ENCODE results near the gene RAB9A. TPM values are rescaled to one million over a fixed set of nuclear protein-coding genes. Genes with fewer than 3 reads are reported as not detected.

The RAB9A gene
- polyA plus RNA-seq, 1 of the 3 experiments (the other 2 are of a cell fraction): 15.3 TPM

- H3K36me3 ChIP-seq (replicated peaks in 1 of 2; ENCODE audit: control insufficient read depth in 1 of 2, insufficient read depth in 2 of 2, low read length in 1 of 2): no peaks in the 10 kb centered on the region
- TF ChIP-seq CHD2 (IDR thresholded peaks at IDR 0.05; ENCODE audit: low read length, partially characterized antibody): no peak
- no peak for TF ChIP-seq USF1 (IDR thresholded peaks at IDR 0.05; ENCODE audit: borderline replicate concordance, low read depth)
- TF ChIP-seq FOXJ3 (CRISPR knock-in tag; IDR thresholded peaks at IDR 0.05): no peak
- no peak for TF ChIP-seq GABPA (IDR thresholded peaks at IDR 0.05; ENCODE audit: low read depth)
- TF ChIP-seq EZH2phosphoT487 (IDR thresholded peaks at IDR 0.05; ENCODE audit: borderline replicate concordance, low read depth): no peak
- TF ChIP-seq ZBTB33 (IDR thresholded peaks at IDR 0.05; ENCODE audit: borderline replicate concordance, low read depth): no peak
- no peak for TF ChIP-seq JUND (IDR thresholded peaks at IDR 0.05)
- TF ChIP-seq RXRA (IDR thresholded peaks at IDR 0.05; ENCODE audit: borderline replicate concordance, low read depth): no peak
- no peak for TF ChIP-seq RCOR1 (IDR thresholded peaks at IDR 0.05; ENCODE audit: low read length)
- TF ChIP-seq RAD21 (IDR thresholded peaks at IDR 0.05; ENCODE audit: low read length): no peak
- no peak overlapping the region for H3K4me3 ChIP-seq (ENCODE audit: low read depth in 2 of 2, low read length in 1 of 2)
- no peaks in the 10 kb centered on the region; the same call in 1 of the 2 replicates for H3K27me3 ChIP-seq (ENCODE audit: insufficient read depth)
- H2AFZ ChIP-seq (ENCODE audit: low read depth): no peak overlapping the region
- H3K4me2 ChIP-seq: no peak overlapping the region
- H3K4me1 ChIP-seq (ENCODE audit: control insufficient read depth in 1 of 2, insufficient read depth in 2 of 2, low read depth in 1 of 2, low read length in 1 of 2): no peaks in the 10 kb centered on the region; a peak in 1 of 4 replicates
- CTCF ChIA-PET: no interaction called here
- H3K27ac ChIP-seq (ENCODE audit: low read depth in 2 of 2, low read length in 1 of 2): no peak overlapping the region
- no peaks in the 10 kb centered on the region for H4K20me1 ChIP-seq (ENCODE audit: insufficient read depth)
- 0 out of 2 replicates have a peak, but pooled peaks cover 3% of the 10 kb centered on the region for H3K9me3 ChIP-seq
- WGBS (ENCODE audit: low lambda C conversion rate): 58% methylated on average over 7 of the region's 7 CpGs
- H3K79me2 ChIP-seq (ENCODE audit: insufficient read depth): no peaks in the 10 kb centered on the region
- POLR2A ChIA-PET: no interaction called here
- H3K9me2 ChIP-seq: no peaks in the 10 kb centered on the region
- H3K9ac ChIP-seq: no peak overlapping the region
- no peak for DNase-seq
- H3F3A ChIP-seq (replicated peaks; ENCODE audit: insufficient read depth): no peaks in the 10 kb centered on the region
These were observed 7.3 kb upstream of the RAB9A start for GRCh38 chrX:13681595-13681994.

GRCh38 chrX:13684361-13684760, 4.6 kb upstream of the RAB9A start:
- Histone ChIP-seq H3K4me3 (ENCODE audit: low read depth in 2 of 2, low read length in 1 of 2) (no peak overlapping the region), H3K79me2 (ENCODE audit: insufficient read depth) (peaks cover 1% of the 10 kb centered on the region), H3K4me2 (no peak overlapping the region), H3K9me2 (no peaks in the 10 kb centered on the region), H3K27me3 (ENCODE audit: insufficient read depth) (no peaks in the 10 kb centered on the region; the same call in 1 of the 2 replicates), H4K20me1 (ENCODE audit: insufficient read depth) (no peaks in the 10 kb centered on the region), H2AFZ (ENCODE audit: low read depth) (no peak overlapping the region), H3K9me3 (0 out of 2 replicates have a peak, but pooled peaks cover 3% of the 10 kb centered on the region), H3K4me1 (ENCODE audit: control insufficient read depth in 1 of 2, insufficient read depth in 2 of 2, low read depth in 1 of 2, low read length in 1 of 2) (no peaks in the 10 kb centered on the region; a peak in 3 of 4 replicates), H3K36me3 (replicated peaks in 1 of 2; ENCODE audit: control insufficient read depth in 1 of 2, insufficient read depth in 2 of 2, low read length in 1 of 2) (no peaks in the 10 kb centered on the region), H3K9ac (no peak overlapping the region), H3K27ac (ENCODE audit: low read depth in 2 of 2, low read length in 1 of 2) (no peak overlapping the region), H3F3A (replicated peaks; ENCODE audit: insufficient read depth) (no peaks in the 10 kb centered on the region)
- no peak for DNase-seq
- POLR2A ChIA-PET: no interaction called here
- 57% methylated on average over 4 of the region's 4 CpGs for WGBS (ENCODE audit: low lambda C conversion rate)
- CTCF ChIA-PET: interaction anchor here (1.2 kb wide), 1 partner anchor 26 kb away, joined by 3 read pairs; no protein-coding TSS in a partner anchor
- TF ChIP-seq TCF12 (IDR thresholded peaks at IDR 0.05): no peak
- TF ChIP-seq EP300 (IDR thresholded peaks at IDR 0.05; ENCODE audit: borderline replicate concordance in 1 of 2, low read depth in 1 of 2, low read length in 1 of 2): no peak
- TF ChIP-seq POLR2AphosphoS5 (IDR thresholded peaks at IDR 0.05; ENCODE audit: low read depth, low read length): no peak
- no peak for TF ChIP-seq SIN3A (IDR thresholded peaks at IDR 0.05; ENCODE audit: borderline replicate concordance, low read depth, low read length)
- TF ChIP-seq RAD21 (IDR thresholded peaks at IDR 0.05; ENCODE audit: low read length): no peak
- TF ChIP-seq RFX5 (IDR thresholded peaks at IDR 0.05; ENCODE audit: low read length): no peak
- no peak for TF ChIP-seq TEAD4 (IDR thresholded peaks at IDR 0.05; ENCODE audit: borderline replicate concordance, insufficient read depth)
- TF ChIP-seq CTCF (IDR thresholded peaks at IDR 0.05): no peak
- no peak for TF ChIP-seq IRF3 (IDR thresholded peaks at IDR 0.05; ENCODE audit: low read depth, low read length)
- no peak for TF ChIP-seq FOXM1 (IDR thresholded peaks at IDR 0.05; ENCODE audit: low read depth)
- no peak for TF ChIP-seq MEF2A (IDR thresholded peaks at IDR 0.05; ENCODE audit: borderline replicate concordance, low read depth)

Measured in SK-N-SH (cell line).